Measurements from ENCODE around the gene FCMR.

DNA sequence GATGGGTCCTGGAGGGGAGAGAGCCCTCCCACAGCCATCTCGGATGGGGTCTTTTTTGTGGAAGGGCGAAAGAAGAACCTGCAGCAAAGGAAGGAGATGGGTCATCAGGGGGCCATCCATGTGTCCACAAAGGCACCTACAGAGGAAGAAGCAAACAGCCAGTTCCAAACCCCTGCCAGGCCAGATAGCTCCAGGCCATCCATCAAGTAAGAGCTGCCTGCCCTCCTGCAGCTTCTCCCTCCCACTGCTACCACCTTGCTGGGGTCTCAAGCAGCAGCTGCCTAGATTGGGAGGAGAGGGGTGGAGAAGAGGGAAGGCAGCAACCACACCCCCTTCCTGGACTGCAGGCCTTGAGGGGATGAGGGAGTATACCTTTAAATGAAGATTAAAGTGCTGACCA, 44.0 kb upstream of the FCMR start:
- TF ChIP-seq, protein P1, sequence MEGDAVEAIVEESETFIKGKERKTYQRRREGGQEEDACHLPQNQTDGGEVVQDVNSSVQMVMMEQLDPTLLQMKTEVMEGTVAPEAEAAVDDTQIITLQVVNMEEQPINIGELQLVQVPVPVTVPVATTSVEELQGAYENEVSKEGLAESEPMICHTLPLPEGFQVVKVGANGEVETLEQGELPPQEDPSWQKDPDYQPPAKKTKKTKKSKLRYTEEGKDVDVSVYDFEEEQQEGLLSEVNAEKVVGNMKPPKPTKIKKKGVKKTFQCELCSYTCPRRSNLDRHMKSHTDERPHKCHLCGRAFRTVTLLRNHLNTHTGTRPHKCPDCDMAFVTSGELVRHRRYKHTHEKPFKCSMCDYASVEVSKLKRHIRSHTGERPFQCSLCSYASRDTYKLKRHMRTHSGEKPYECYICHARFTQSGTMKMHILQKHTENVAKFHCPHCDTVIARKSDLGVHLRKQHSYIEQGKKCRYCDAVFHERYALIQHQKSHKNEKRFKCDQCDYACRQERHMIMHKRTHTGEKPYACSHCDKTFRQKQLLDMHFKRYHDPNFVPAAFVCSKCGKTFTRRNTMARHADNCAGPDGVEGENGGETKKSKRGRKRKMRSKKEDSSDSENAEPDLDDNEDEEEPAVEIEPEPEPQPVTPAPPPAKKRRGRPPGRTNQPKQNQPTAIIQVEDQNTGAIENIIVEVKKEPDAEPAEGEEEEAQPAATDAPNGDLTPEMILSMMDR (IDR thresholded peaks at IDR 0.05), result no peak
- TF ChIP-seq POLR2A (IDR thresholded peaks at IDR 0.05), result no peak
